GM12878 (cell line): ENCODE data around the gene ZNF483. TPM values are rescaled to one million over a fixed set of nuclear protein-coding genes. Genes with fewer than 3 reads are reported as not detected.

Source experiments
- ATAC-seq: fragments of 200-7000 bp; cut with Tn5 transposase; 3 replicates; pipeline ENCODE4 v1.9.1; 2020; ENCODE audit warnings: mild to moderate bottlenecking, moderate library complexity
- BruUV-seq: library from RNA; stranded (reverse); fragments of 400-500 nt; replicated peaks from 2 replicates; lab custom pipeline; 2021; lab: Mats Ljungman, UMichigan
- CTCF ChIA-PET: fragments of 300-600 bp; sonication (Branson Sonifier 250); formaldehyde crosslinking; extraction: SDS; loops from one replicate; lab custom pipeline; 2021; ENCODE audit warnings: inconsistent platforms; lab: Yijun Ruan, JAX
- POLR2A ChIA-PET: fragments of 350-600 bp; formaldehyde crosslinking; extraction: SDS; loops from one replicate; lab custom pipeline; 2021; ENCODE audit warnings: inconsistent platforms; lab: Charles Lee
- RAD21 ChIA-PET: fragments of 300-600 bp; sonication (Branson Sonifier 250); formaldehyde crosslinking; loops from one replicate; lab custom pipeline; 2023; ENCODE audit warnings: antibody characterized with exemption; ENCODE audit not compliant: unreplicated experiment; lab: Charles Lee
- SMC1A ChIA-PET: fragments of 300-600 bp; sonication (Branson Sonifier 250); formaldehyde crosslinking; loops from one replicate; lab custom pipeline; 2023; ENCODE audit not compliant: unreplicated experiment, uncharacterized antibody; lab: Charles Lee
- DNase-seq: peaks from one replicate; pipeline ENCODE4 v3.0.0-alpha.2; 2011; ENCODE audit warnings: low read depth, low spot score
- FAIRE-seq: peaks from 3 replicates; lab custom pipeline; 2011; peaks lifted over from hg19 to GRCh38; lab: Jason Lieb, UNC
- H2AFZ ChIP-seq: 2 replicates; pipeline ENCODE4 v1.6.0; 2011; ENCODE audit warnings: low read depth, low read length, control low read depth; ENCODE audit not compliant: control insufficient read depth
- H3K27ac ChIP-seq: 2 replicates; pipeline ENCODE4 v1.5.1; 2011; ENCODE audit warnings: control low read depth; ENCODE audit not compliant: control insufficient read depth, insufficient read depth
- H3K27me3 ChIP-seq, 2 experiments: replicated peaks in 1 of 2; 2 replicates each; pipeline versions ENCODE4 v1.6.0 to v1.6.1; 2011; ENCODE audit warnings: low read length in 1 of 2; ENCODE audit not compliant: control insufficient read depth in 2 of 2, insufficient read depth in 2 of 2
- H3K36me3 ChIP-seq, 2 experiments: 2 replicates each; pipeline ENCODE4 v1.5.1; 2011; ENCODE audit warnings: low read length in 1 of 2; ENCODE audit not compliant: control insufficient read depth in 2 of 2, insufficient read depth in 2 of 2
- H3K4me1 ChIP-seq: 2 replicates; pipeline ENCODE4 v1.6.1; 2011; ENCODE audit warnings: mild to moderate bottlenecking, low read length, moderate library complexity, mixed read lengths; ENCODE audit not compliant: control insufficient read depth, insufficient read depth
- H3K4me2 ChIP-seq: 2 replicates; pipeline ENCODE4 v1.6.0; 2011; ENCODE audit warnings: control low read depth; ENCODE audit not compliant: control insufficient read depth, insufficient read depth
- H3K4me3 ChIP-seq: fragments of 200-600 bp; sonication (generic); 2 replicates; pipeline ENCODE4 v1.5.1; 2016
- H3K79me2 ChIP-seq: 2 replicates; pipeline ENCODE4 v1.6.0; 2011; ENCODE audit warnings: low read length; ENCODE audit not compliant: control insufficient read depth, insufficient read depth
- H3K9ac ChIP-seq: 2 replicates; pipeline ENCODE4 v1.8.0; 2011; ENCODE audit warnings: low read length, control low read depth, mixed read lengths; ENCODE audit not compliant: control insufficient read depth, insufficient read depth
- H3K9me3 ChIP-seq: replicated peaks from 3 replicates; pipeline ENCODE4 v1.5.1; 2011; ENCODE audit warnings: mild to moderate bottlenecking, low read length; ENCODE audit not compliant: control insufficient read depth, insufficient read depth
- H4K20me1 ChIP-seq: 2 replicates; pipeline ENCODE4 v1.6.0; 2011; ENCODE audit not compliant: control insufficient read depth, insufficient read depth
- EED ChIP-seq: sonication (generic); IDR thresholded peaks from 2 replicates; pipeline ENCODE4 v1.6.1; 2016; ENCODE audit warnings: antibody characterized with exemption, low read depth
- IKZF1 ChIP-seq: fragments of 450-650 bp; conservative IDR thresholded peaks from 2 replicates; pipeline ENCODE4 v1.6.1; 2017; ENCODE audit warnings: antibody characterized with exemption, mild to moderate bottlenecking
- MLLT1 ChIP-seq: fragments of 450-650 bp; IDR thresholded peaks from 2 replicates; pipeline ENCODE4 v1.6.1; 2016; ENCODE audit warnings: mild to moderate bottlenecking
- MYB ChIP-seq: fragments of 150-350 bp; IDR thresholded peaks from 2 replicates; pipeline ENCODE4 v1.6.1; 2014; ENCODE audit warnings: mild to moderate bottlenecking, low read depth, low read length, borderline replicate concordance
- POU2F2 ChIP-seq: IDR thresholded peaks from 3 replicates; pipeline ENCODE4 v1.6.1; 2011; ENCODE audit warnings: low read depth, mild to moderate bottlenecking, low read length, borderline replicate concordance
- SIN3A ChIP-seq: IDR thresholded peaks from 2 replicates; pipeline ENCODE4 v1.6.1; 2012; ENCODE audit warnings: low read depth, low read length, improper control_type of control experiment
- SMC3 ChIP-seq: IDR thresholded peaks from 2 replicates; pipeline ENCODE4 v1.6.1; 2011; ENCODE audit warnings: low read length, improper control_type of control experiment, borderline replicate concordance
- TCF12 ChIP-seq: IDR thresholded peaks from 2 replicates; pipeline ENCODE4 v1.6.1; 2011; ENCODE audit warnings: low read depth, mild to moderate bottlenecking, low read length
- TCF3 ChIP-seq: IDR thresholded peaks from 2 replicates; pipeline ENCODE4 v1.6.1; 2012; ENCODE audit warnings: low read depth, mild to moderate bottlenecking, low read length, borderline replicate concordance; ENCODE audit not compliant: insufficient read depth
- WGBS: methylation state at CpG from one replicate; pipeline ENCODE4 v1.1.6; 2016; ENCODE audit warnings: low lambda C conversion rate; ENCODE audit not compliant: insufficient replicate concordance, insufficient coverage; ENCODE audit errors: missing lambda C conversion rate; 5-methylcytosine and 5-hydroxymethylcytosine counted together
- in situ Hi-C: fragments of 300-500 bp; cut with MboI; formaldehyde crosslinking; loops from 9 replicates; pipeline ENCODE4 v1.14.3; 2018; ENCODE audit warnings: mixed read lengths
- intact Hi-C: fragments of 100-400 bp; cut with micrococcal nuclease; formaldehyde crosslinking; loops from one replicate; pipeline ENCODE4 v1.14.2; 2022; ENCODE audit not compliant: unreplicated experiment
- polyA plus RNA-seq, 11 experiments: library from polyadenylated mRNA; depleted of rRNA in 4 of 11; unstranded in 6 of 11; stranded (reverse) in 5 of 11; fragments of >200 nt; fragmentation: Nextera tagmentation in 4 of 11; fragmentation: Illumina TruSeq in 1 of 11; extraction: Ambion mirVana in 4 of 11; extraction: Trizol in 1 of 11; gene quantifications; 1 replicate in 1 of 11; 2 replicates in 10 of 11; pipeline versions ENCODE4 v1.2.1 to v1.2.3, GENCODE V29; 2011 to 2016; ENCODE audit warnings: inconsistent platforms in 2 of 11, missing spikeins in 2 of 11, low read depth in 1 of 11
- total RNA-seq, 4 experiments: library from RNA; depleted of rRNA in 3 of 4; stranded (reverse); fragments of >200 nt in 3 of 4; fragmentation: Illumina TruSeq in 1 of 4; extraction: Trizol in 1 of 4; gene quantifications; 2 replicates each; pipeline versions ENCODE4 v1.2.1 to v1.2.3, GENCODE V29; 2013 to 2021
- TF ChIP-seq, protein P1 (sequence below): fragments of 450-650 bp; formaldehyde crosslinking; IDR thresholded peaks from 2 replicates; pipeline ENCODE4 v1.4.0; 2020; ENCODE audit warnings: mild to moderate bottlenecking, moderate library complexity
- TF ChIP-seq, protein P2 (sequence below): IDR thresholded peaks from 2 replicates; pipeline ENCODE4 v1.6.1; 2012; ENCODE audit warnings: low read depth, low read length, improper control_type of control experiment

Gene ZNF483
- total and polyA plus RNA-seq, 10 of the 15 experiments (the other 5 are each of a cell fraction or from before 2014, with no cell fraction given), result 0.03 to 0.76 (median 0.26) TPM; not detected in 1

DNA sequence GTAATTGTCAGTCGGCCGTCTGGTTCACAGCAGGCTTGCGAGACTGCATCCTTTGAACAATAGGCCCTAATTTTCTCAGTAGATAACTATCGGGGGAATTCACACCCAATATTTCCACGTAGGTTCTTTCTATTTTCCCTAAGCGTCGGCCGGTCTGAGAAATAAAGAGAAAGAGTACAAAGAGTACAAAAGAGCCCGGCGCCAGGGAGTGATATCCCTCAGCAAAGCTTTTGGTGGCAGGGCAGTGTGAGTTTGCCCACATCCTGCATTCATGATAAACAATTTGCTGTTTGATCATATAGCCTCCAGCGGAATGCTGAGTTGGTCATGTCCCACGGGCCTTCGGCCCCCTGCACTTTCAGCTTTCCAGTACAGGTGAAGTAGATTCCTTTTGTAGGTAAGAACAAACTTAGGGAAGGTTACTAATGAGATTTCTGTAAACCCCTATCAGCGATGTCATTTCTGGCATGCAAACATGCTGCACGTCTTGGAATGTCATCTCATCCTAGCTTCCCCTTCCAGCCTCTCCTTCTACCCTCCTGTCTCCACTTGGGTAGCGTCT lies 79.2 kb downstream of the ZNF483 start (continued):
- TF ChIP-seq MYB (no peak), TCF12 (no peak)
- TF ChIP-seq, protein P1, sequence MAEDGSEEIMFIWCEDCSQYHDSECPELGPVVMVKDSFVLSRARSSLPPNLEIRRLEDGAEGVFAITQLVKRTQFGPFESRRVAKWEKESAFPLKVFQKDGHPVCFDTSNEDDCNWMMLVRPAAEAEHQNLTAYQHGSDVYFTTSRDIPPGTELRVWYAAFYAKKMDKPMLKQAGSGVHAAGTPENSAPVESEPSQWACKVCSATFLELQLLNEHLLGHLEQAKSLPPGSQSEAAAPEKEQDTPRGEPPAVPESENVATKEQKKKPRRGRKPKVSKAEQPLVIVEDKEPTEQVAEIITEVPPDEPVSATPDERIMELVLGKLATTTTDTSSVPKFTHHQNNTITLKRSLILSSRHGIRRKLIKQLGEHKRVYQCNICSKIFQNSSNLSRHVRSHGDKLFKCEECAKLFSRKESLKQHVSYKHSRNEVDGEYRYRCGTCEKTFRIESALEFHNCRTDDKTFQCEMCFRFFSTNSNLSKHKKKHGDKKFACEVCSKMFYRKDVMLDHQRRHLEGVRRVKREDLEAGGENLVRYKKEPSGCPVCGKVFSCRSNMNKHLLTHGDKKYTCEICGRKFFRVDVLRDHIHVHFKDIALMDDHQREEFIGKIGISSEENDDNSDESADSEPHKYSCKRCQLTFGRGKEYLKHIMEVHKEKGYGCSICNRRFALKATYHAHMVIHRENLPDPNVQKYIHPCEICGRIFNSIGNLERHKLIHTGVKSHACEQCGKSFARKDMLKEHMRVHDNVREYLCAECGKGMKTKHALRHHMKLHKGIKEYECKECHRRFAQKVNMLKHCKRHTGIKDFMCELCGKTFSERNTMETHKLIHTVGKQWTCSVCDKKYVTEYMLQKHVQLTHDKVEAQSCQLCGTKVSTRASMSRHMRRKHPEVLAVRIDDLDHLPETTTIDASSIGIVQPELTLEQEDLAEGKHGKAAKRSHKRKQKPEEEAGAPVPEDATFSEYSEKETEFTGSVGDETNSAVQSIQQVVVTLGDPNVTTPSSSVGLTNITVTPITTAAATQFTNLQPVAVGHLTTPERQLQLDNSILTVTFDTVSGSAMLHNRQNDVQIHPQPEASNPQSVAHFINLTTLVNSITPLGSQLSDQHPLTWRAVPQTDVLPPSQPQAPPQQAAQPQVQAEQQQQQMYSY (CRISPR knock-in tag), result no peak

GRCh38 chr9:111605041-111605559 lies 80.1 kb downstream of the ZNF483 start:
- no peak for DNase-seq
- Histone ChIP-seq H3K27me3 (no peaks in the 10 kb centered on the region), H3K4me2 (no peak overlapping the region), H2AFZ (no peak overlapping the region), H3K9me3 (no peaks in the 10 kb centered on the region), H3K9ac (no peak overlapping the region), H3K79me2 (no peaks in the 10 kb centered on the region), H3K27ac (no peak overlapping the region), H4K20me1 (no peaks in the 10 kb centered on the region; the same call in 1 of the 2 replicates), H3K4me1 (no peaks in the 10 kb centered on the region), H3K36me3 (no peaks in the 10 kb centered on the region), H3K4me3 (no peak overlapping the region)
- no peak for FAIRE-seq
- intact Hi-C loops (no loop called here), in situ Hi-C loops (no loop called here)
- no TSS peak for BruUV-seq
- POLR2A ChIA-PET, result no interaction called here
- SMC1A ChIA-PET, result no interaction called here
- RAD21 ChIA-PET, result no interaction called here
- ATAC-seq, result no peak
- 59% methylated on average over 9 of the region's 9 CpGs for WGBS
- CTCF ChIA-PET, result interaction anchor here (1.1 to 1.6 kb wide), 2 partner anchors 7 to 10 kb away, joined by 3 to 7 read pairs; no protein-coding TSS in a partner anchor
- TF ChIP-seq SMC3, result no peak
- no peak for TF ChIP-seq EED
- TF ChIP-seq, protein P1 (CRISPR knock-in tag), result no peak
- no peak for TF ChIP-seq IKZF1
- TF ChIP-seq MLLT1, result no peak
- no peak for TF ChIP-seq POU2F2
- no peak for TF ChIP-seq SIN3A
- no peak for TF ChIP-seq TCF3
- TF ChIP-seq, protein P2, sequence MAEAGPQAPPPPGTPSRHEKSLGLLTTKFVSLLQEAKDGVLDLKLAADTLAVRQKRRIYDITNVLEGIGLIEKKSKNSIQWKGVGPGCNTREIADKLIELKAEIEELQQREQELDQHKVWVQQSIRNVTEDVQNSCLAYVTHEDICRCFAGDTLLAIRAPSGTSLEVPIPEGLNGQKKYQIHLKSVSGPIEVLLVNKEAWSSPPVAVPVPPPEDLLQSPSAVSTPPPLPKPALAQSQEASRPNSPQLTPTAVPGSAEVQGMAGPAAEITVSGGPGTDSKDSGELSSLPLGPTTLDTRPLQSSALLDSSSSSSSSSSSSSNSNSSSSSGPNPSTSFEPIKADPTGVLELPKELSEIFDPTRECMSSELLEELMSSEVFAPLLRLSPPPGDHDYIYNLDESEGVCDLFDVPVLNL, result no peak
